Measurements from ENCODE around the gene CCDC40. TPM values are rescaled to one million over a fixed set of nuclear protein-coding genes. Genes with fewer than 3 reads are reported as not detected.

CCDC40 gene
- total and polyA plus RNA-seq, 10 of the 15 experiments (the other 5 are each of a cell fraction or from before 2014, with no cell fraction given), result 0.06 to 0.10 TPM; not detected in 8

DNA sequence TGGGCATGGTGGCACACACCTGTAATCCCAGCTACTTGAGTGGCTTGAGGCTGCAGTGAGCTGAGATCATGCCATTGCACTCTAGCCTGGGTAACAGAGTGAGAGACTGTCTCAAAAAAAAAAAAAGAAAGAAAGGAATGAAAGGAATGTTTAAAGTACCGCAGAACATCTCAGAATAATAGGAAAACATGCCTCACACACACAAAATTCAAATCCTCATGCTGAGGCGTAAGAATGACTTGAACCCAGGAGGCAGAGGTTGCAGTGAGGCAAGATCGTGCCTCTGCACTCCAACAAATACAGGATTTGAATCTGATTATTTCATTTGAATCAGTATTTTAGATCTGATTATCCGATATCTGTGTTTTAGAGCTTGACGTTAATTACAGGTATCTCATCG lies 43.6 kb downstream of the CCDC40 start (continued):
- TF ChIP-seq, protein P1, sequence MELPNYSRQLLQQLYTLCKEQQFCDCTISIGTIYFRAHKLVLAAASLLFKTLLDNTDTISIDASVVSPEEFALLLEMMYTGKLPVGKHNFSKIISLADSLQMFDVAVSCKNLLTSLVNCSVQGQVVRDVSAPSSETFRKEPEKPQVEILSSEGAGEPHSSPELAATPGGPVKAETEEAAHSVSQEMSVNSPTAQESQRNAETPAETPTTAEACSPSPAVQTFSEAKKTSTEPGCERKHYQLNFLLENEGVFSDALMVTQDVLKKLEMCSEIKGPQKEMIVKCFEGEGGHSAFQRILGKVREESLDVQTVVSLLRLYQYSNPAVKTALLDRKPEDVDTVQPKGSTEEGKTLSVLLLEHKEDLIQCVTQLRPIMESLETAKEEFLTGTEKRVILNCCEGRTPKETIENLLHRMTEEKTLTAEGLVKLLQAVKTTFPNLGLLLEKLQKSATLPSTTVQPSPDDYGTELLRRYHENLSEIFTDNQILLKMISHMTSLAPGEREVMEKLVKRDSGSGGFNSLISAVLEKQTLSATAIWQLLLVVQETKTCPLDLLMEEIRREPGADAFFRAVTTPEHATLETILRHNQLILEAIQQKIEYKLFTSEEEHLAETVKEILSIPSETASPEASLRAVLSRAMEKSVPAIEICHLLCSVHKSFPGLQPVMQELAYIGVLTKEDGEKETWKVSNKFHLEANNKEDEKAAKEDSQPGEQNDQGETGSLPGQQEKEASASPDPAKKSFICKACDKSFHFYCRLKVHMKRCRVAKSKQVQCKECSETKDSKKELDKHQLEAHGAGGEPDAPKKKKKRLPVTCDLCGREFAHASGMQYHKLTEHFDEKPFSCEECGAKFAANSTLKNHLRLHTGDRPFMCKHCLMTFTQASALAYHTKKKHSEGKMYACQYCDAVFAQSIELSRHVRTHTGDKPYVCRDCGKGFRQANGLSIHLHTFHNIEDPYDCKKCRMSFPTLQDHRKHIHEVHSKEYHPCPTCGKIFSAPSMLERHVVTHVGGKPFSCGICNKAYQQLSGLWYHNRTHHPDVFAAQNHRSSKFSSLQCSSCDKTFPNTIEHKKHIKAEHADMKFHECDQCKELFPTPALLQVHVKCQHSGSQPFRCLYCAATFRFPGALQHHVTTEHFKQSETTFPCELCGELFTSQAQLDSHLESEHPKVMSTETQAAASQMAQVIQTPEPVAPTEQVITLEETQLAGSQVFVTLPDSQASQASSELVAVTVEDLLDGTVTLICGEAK (IDR thresholded peaks at IDR 0.05; ENCODE audit: borderline replicate concordance), result no peak
- TF ChIP-seq IKZF2 (IDR thresholded peaks at IDR 0.05), result no peak

DNA sequence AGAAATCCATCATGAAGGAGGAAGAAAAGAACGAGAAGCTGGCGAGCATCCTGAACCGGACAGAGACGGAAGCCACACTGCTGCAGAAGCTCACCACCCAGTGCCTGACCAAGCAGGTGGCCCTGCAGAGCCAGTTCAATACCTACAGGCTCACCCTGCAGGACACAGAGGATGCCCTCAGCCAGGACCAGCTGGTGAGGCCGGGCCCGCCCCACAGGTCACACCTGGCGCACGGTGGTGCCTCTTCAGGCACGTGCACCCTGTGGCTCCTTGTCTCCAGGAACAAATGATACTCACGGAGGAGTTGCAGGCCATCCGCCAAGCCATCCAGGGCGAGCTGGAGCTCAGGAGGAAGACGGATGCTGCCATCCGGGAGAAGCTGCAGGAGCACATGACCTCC lies 45.2 kb downstream of the CCDC40 start:
- H3K9me3 ChIP-seq (replicated peaks; ENCODE audit: control insufficient read depth, insufficient read depth, low read length), result no peaks in the 10 kb centered on the region
- no peaks in the 10 kb centered on the region for H3K4me1 ChIP-seq (ENCODE audit: control insufficient read depth, insufficient read depth, low read length)
- ATAC-seq (no peak), FAIRE-seq (no peak), DNase-seq (ENCODE audit: low read depth, low spot score) (no peak)
- no peaks in the 10 kb centered on the region for H3K79me2 ChIP-seq (ENCODE audit: control insufficient read depth, insufficient read depth, low read length)
- H3K4me2 ChIP-seq (ENCODE audit: control insufficient read depth, insufficient read depth), result no peak overlapping the region
- ChIA-PET POLR2A (no interaction called here), SMC1A (ENCODE audit: uncharacterized antibody, unreplicated experiment) (no interaction called here), CTCF (interaction anchor here (0.9 to 3.1 kb wide), 3 partner anchors 20 to 72 kb away, joined by 3 to 9 read pairs (median 3); partner anchors contain the start of gene GAA), RAD21 (ENCODE audit: unreplicated experiment) (no interaction called here)
- 73% methylated on average over 14 of the region's 14 CpGs for WGBS (ENCODE audit: insufficient coverage, insufficient replicate concordance, low lambda C conversion rate, missing lambda C conversion rate)
- H3K4me3 ChIP-seq, result no peak overlapping the region
- no peaks in the 10 kb centered on the region for H3K36me3 ChIP-seq (ENCODE audit: control insufficient read depth in 2 of 2, insufficient read depth in 2 of 2, low read length in 1 of 2)
- in situ Hi-C loops (cut with MboI), result no loop called here
- no peaks in the 10 kb centered on the region for H3K27me3 ChIP-seq (replicated peaks in 1 of 2; ENCODE audit: control insufficient read depth in 2 of 2, insufficient read depth in 2 of 2, low read length in 1 of 2)
- H3K9ac ChIP-seq (ENCODE audit: control insufficient read depth, insufficient read depth, low read length), result no peak overlapping the region
- H4K20me1 ChIP-seq (ENCODE audit: control insufficient read depth, insufficient read depth), result 0 out of 2 replicates have a peak, but pooled peaks cover 2% of the 10 kb centered on the region
- intact Hi-C loops (cut with micrococcal nuclease; ENCODE audit: unreplicated experiment), result no loop called here
- H3K27ac ChIP-seq (ENCODE audit: control insufficient read depth, insufficient read depth), result no peak overlapping the region
- no TSS peak for BruUV-seq (replicated peaks)
- no peak overlapping the region for H2AFZ ChIP-seq (ENCODE audit: control insufficient read depth, low read depth, low read length)
- TF ChIP-seq RELA (IDR thresholded peaks at IDR 0.05; ENCODE audit: borderline replicate concordance, partially characterized antibody) (no peak), NFIC (IDR thresholded peaks at IDR 0.05; ENCODE audit: low read depth, low read length) (no peak), PAX5 (IDR thresholded peaks at IDR 0.05; ENCODE audit: borderline replicate concordance, low read depth, low read length) (no peak), ZBED1 (IDR thresholded peaks at IDR 0.05; ENCODE audit: borderline replicate concordance) (no peak), ZNF622 (IDR thresholded peaks at IDR 0.05) (no peak), ZNF217 (IDR thresholded peaks at IDR 0.05) (no peak), POLR2AphosphoS5 (IDR thresholded peaks at IDR 0.05; ENCODE audit: low read length) (no peak), TBL1XR1 (IDR thresholded peaks at IDR 0.05; ENCODE audit: low read depth, low read length) (no peak)
- TF ChIP-seq, protein P2, sequence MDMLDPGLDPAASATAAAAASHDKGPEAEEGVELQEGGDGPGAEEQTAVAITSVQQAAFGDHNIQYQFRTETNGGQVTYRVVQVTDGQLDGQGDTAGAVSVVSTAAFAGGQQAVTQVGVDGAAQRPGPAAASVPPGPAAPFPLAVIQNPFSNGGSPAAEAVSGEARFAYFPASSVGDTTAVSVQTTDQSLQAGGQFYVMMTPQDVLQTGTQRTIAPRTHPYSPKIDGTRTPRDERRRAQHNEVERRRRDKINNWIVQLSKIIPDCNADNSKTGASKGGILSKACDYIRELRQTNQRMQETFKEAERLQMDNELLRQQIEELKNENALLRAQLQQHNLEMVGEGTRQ (IDR thresholded peaks at IDR 0.05; ENCODE audit: borderline replicate concordance, low read depth, low read length), result no peak
- TF ChIP-seq, protein P3, sequence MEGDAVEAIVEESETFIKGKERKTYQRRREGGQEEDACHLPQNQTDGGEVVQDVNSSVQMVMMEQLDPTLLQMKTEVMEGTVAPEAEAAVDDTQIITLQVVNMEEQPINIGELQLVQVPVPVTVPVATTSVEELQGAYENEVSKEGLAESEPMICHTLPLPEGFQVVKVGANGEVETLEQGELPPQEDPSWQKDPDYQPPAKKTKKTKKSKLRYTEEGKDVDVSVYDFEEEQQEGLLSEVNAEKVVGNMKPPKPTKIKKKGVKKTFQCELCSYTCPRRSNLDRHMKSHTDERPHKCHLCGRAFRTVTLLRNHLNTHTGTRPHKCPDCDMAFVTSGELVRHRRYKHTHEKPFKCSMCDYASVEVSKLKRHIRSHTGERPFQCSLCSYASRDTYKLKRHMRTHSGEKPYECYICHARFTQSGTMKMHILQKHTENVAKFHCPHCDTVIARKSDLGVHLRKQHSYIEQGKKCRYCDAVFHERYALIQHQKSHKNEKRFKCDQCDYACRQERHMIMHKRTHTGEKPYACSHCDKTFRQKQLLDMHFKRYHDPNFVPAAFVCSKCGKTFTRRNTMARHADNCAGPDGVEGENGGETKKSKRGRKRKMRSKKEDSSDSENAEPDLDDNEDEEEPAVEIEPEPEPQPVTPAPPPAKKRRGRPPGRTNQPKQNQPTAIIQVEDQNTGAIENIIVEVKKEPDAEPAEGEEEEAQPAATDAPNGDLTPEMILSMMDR (IDR thresholded peaks at IDR 0.05 in 2 of 3, conservative IDR thresholded peaks at IDR 0.05 in 1 of 3; ENCODE audit: control insufficient read depth in 2 of 3, extremely low read depth in 1 of 3, insufficient read depth in 1 of 3, low read depth in 3 of 3, low read length in 3 of 3), result no peak
- TF ChIP-seq, protein P4, sequence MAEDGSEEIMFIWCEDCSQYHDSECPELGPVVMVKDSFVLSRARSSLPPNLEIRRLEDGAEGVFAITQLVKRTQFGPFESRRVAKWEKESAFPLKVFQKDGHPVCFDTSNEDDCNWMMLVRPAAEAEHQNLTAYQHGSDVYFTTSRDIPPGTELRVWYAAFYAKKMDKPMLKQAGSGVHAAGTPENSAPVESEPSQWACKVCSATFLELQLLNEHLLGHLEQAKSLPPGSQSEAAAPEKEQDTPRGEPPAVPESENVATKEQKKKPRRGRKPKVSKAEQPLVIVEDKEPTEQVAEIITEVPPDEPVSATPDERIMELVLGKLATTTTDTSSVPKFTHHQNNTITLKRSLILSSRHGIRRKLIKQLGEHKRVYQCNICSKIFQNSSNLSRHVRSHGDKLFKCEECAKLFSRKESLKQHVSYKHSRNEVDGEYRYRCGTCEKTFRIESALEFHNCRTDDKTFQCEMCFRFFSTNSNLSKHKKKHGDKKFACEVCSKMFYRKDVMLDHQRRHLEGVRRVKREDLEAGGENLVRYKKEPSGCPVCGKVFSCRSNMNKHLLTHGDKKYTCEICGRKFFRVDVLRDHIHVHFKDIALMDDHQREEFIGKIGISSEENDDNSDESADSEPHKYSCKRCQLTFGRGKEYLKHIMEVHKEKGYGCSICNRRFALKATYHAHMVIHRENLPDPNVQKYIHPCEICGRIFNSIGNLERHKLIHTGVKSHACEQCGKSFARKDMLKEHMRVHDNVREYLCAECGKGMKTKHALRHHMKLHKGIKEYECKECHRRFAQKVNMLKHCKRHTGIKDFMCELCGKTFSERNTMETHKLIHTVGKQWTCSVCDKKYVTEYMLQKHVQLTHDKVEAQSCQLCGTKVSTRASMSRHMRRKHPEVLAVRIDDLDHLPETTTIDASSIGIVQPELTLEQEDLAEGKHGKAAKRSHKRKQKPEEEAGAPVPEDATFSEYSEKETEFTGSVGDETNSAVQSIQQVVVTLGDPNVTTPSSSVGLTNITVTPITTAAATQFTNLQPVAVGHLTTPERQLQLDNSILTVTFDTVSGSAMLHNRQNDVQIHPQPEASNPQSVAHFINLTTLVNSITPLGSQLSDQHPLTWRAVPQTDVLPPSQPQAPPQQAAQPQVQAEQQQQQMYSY (CRISPR knock-in tag; IDR thresholded peaks at IDR 0.05), result no peak
